ENCODE data around the gene SMIM23. TPM values are rescaled to one million over a fixed set of nuclear protein-coding genes. Genes with fewer than 3 reads are reported as not detected.

The SMIM23 gene
- total RNA-seq, 1 experiment from 2014 or later: not detected

DNA sequence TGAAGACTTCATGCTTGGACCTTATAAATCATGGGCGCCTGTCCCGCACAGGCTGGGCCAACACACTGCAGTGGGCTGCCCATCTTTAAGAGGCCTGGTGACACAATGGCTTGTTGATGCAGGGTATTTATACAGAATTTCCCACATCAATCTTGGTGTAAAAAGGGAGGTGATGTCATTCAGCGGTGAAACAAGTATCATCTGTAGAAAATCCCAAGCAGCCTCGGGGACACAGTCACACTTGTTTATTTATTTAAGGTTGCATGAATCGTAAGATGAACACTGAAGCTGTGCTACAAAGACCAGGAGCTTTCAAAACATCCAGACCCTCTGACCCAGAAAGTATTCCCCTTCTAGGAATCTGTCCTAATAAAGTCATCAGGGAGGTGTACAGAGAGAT is 40.5 kb downstream of the SMIM23 start:
- intact Hi-C loops (cut with micrococcal nuclease; ENCODE audit: unreplicated experiment) (no loop called here), in situ Hi-C loops (cut with HindIII; ENCODE audit: low pct_unique_long_range_greater_than_20kb, low sequenced_read_pairs) (no loop called here)
- no TSS peak for BruUV-seq (replicated peaks)
- Histone ChIP-seq H3K4me1 (ENCODE audit: control insufficient read depth, insufficient read depth, low read length) (no peaks in the 10 kb centered on the region), H3K27ac (ENCODE audit: low read length) (no peak overlapping the region), H3K27me3 (ENCODE audit: control insufficient read depth, insufficient read depth, low read length) (no peaks in the 10 kb centered on the region; the same call in 1 of the 2 replicates), H3K36me3 (ENCODE audit: control insufficient read depth, insufficient read depth, low read length) (no peaks in the 10 kb centered on the region), H3K9me3 (ENCODE audit: control insufficient read depth, insufficient read depth, low read depth, low read length) (no peaks in the 10 kb centered on the region), H3K4me3 (ENCODE audit: low read depth in 2 of 2, low read length in 2 of 2) (no peak overlapping the region)
- TF ChIP-seq SIN3A (IDR thresholded peaks at IDR 0.05; ENCODE audit: borderline replicate concordance, insufficient read depth, low read depth, low read length) (no peak), TCF7L2 (IDR thresholded peaks at IDR 0.05; ENCODE audit: low read depth, low read length) (no peak), POLR2AphosphoS5 (IDR thresholded peaks at IDR 0.05; ENCODE audit: low read depth, low read length) (no peak)
- TF ChIP-seq, protein P1, sequence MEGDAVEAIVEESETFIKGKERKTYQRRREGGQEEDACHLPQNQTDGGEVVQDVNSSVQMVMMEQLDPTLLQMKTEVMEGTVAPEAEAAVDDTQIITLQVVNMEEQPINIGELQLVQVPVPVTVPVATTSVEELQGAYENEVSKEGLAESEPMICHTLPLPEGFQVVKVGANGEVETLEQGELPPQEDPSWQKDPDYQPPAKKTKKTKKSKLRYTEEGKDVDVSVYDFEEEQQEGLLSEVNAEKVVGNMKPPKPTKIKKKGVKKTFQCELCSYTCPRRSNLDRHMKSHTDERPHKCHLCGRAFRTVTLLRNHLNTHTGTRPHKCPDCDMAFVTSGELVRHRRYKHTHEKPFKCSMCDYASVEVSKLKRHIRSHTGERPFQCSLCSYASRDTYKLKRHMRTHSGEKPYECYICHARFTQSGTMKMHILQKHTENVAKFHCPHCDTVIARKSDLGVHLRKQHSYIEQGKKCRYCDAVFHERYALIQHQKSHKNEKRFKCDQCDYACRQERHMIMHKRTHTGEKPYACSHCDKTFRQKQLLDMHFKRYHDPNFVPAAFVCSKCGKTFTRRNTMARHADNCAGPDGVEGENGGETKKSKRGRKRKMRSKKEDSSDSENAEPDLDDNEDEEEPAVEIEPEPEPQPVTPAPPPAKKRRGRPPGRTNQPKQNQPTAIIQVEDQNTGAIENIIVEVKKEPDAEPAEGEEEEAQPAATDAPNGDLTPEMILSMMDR (IDR thresholded peaks at IDR 0.05): no peak
- TF ChIP-seq, protein P2, sequence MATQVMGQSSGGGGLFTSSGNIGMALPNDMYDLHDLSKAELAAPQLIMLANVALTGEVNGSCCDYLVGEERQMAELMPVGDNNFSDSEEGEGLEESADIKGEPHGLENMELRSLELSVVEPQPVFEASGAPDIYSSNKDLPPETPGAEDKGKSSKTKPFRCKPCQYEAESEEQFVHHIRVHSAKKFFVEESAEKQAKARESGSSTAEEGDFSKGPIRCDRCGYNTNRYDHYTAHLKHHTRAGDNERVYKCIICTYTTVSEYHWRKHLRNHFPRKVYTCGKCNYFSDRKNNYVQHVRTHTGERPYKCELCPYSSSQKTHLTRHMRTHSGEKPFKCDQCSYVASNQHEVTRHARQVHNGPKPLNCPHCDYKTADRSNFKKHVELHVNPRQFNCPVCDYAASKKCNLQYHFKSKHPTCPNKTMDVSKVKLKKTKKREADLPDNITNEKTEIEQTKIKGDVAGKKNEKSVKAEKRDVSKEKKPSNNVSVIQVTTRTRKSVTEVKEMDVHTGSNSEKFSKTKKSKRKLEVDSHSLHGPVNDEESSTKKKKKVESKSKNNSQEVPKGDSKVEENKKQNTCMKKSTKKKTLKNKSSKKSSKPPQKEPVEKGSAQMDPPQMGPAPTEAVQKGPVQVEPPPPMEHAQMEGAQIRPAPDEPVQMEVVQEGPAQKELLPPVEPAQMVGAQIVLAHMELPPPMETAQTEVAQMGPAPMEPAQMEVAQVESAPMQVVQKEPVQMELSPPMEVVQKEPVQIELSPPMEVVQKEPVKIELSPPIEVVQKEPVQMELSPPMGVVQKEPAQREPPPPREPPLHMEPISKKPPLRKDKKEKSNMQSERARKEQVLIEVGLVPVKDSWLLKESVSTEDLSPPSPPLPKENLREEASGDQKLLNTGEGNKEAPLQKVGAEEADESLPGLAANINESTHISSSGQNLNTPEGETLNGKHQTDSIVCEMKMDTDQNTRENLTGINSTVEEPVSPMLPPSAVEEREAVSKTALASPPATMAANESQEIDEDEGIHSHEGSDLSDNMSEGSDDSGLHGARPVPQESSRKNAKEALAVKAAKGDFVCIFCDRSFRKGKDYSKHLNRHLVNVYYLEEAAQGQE (IDR thresholded peaks at IDR 0.05; ENCODE audit: insufficient read depth in 1 of 2, low read depth in 2 of 2, low read length in 1 of 2): no peak
- no peak for ATAC-seq
- POLR2A ChIA-PET: no interaction called here
- no peak for DNase-seq (ENCODE audit: low read depth, low spot score)
- CTCF ChIA-PET: no interaction called here

DNA sequence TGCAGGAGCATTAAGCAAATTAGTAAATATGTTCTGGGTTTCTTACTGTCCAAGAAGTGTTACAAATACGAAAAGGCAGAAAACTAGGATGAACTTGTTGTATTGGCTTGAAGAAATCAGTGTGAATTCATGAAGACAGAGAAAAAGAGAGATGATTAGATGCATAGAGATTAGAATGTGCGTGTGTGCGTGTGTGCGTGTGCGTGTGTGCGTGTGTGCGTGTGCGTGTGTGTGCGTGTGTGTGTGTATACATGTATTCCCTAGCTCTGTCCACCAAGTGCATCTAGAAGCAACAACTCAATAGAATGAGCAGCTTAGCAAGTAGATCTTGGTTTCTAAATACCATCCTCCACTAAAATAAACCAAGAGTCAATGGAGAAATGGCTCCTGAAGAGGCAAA is 41.5 kb downstream of the SMIM23 start:
- no peaks in the 10 kb centered on the region for H3K4me1 ChIP-seq (ENCODE audit: control insufficient read depth, insufficient read depth, low read length)
- intact Hi-C loops (cut with micrococcal nuclease; ENCODE audit: unreplicated experiment): no loop called here
- BruUV-seq (replicated peaks): no TSS peak
- DNase-seq (ENCODE audit: low read depth, low spot score) (no peak), ATAC-seq (no peak)
- TF ChIP-seq, protein P1 (IDR thresholded peaks at IDR 0.05): no peak
- TF ChIP-seq TCF7L2 (IDR thresholded peaks at IDR 0.05; ENCODE audit: low read depth, low read length): no peak
- no peak for TF ChIP-seq SIN3A (IDR thresholded peaks at IDR 0.05; ENCODE audit: borderline replicate concordance, insufficient read depth, low read depth, low read length)
- no peaks in the 10 kb centered on the region for H3K36me3 ChIP-seq (ENCODE audit: control insufficient read depth, insufficient read depth, low read length)
- ChIA-PET CTCF (no interaction called here), POLR2A (no interaction called here)
- no peaks in the 10 kb centered on the region for H3K9me3 ChIP-seq (ENCODE audit: control insufficient read depth, insufficient read depth, low read depth, low read length)
- no peak overlapping the region for H3K4me3 ChIP-seq (ENCODE audit: low read depth in 2 of 2, low read length in 2 of 2)
- H3K27ac ChIP-seq (ENCODE audit: low read length): no peak overlapping the region
- H3K27me3 ChIP-seq (ENCODE audit: control insufficient read depth, insufficient read depth, low read length): no peaks in the 10 kb centered on the region; the same call in 1 of the 2 replicates
- in situ Hi-C loops (cut with HindIII; ENCODE audit: low pct_unique_long_range_greater_than_20kb, low sequenced_read_pairs): no loop called here
